SK-N-SH (cell line): ENCODE measurements around the gene OR2J2.

Source experiments
- MAX ChIP-seq: IDR thresholded peaks from 2 replicates; pipeline ENCODE4 v1.4.0; 2012; ENCODE audit warnings: low read depth
- REST ChIP-seq: IDR thresholded peaks from 2 replicates; pipeline ENCODE4 v1.6.1; 2012; ENCODE audit warnings: mild to moderate bottlenecking, low read depth, low read length, moderate library complexity

- TF ChIP-seq REST (no peak), MAX (no peak)
These were observed 30.3 kb downstream of the OR2J2 start for GRCh38 chr6:29200767-29201662.
